Left kidney (tissue), 2 donors: ENCODE data around the gene XYLB. TPM values are rescaled to one million over a fixed set of nuclear protein-coding genes. Genes with fewer than 3 reads are reported as not detected.
"Not testable (repeated sequence)": the region's sequence is repeated elsewhere in the genome, so short reads cannot be mapped to it uniquely, and the experiment has no call there.

ENCODE experiments used
- DNase-seq: peaks from one replicate; pipeline ENCODE4 v3.0.0-alpha.2; 2013
- polyA plus RNA-seq: library from polyadenylated mRNA; unstranded; fragments of 120-200 nt; gene quantifications from one replicate; pipeline ENCODE4 v1.2.1, GENCODE V29; 2013; ENCODE audit not compliant: insufficient read length

XYLB gene
- polyA plus RNA-seq, 1 donor: 16.1 TPM

- DNase-seq: not testable (repeated sequence)
Measured at GRCh38 chr3:38320638-38321037, 25.9 kb upstream of the XYLB start.

- DNase-seq: no peak
Measured at GRCh38 chr3:38323060-38323459, 23.5 kb upstream of the XYLB start.

GRCh38 chr3:38325256-38325655, 21.3 kb upstream of the XYLB start:
- DNase-seq: no peak

GRCh38 chr3:38327335-38328009, 19.1 kb upstream of the XYLB start:
- no peak for DNase-seq

- no peak for DNase-seq
Measured at GRCh38 chr3:38331257-38332022, 15.1 kb upstream of the XYLB start.

GRCh38 chr3:38332201-38332600, 14.4 kb upstream of the XYLB start:
- DNase-seq: no peak

- no peak for DNase-seq
Measured at GRCh38 chr3:38334142-38335055, 12.2 kb upstream of the XYLB start.

GRCh38 chr3:38335263-38335662, 11.3 kb upstream of the XYLB start:
- no peak for DNase-seq

GRCh38 chr3:38337703-38338102, 8.9 kb upstream of the XYLB start:
- no peak for DNase-seq

GRCh38 chr3:38343797-38344594, 2.6 kb upstream of the XYLB start:
- DNase-seq: no peak

- DNase-seq: no peak
Measured at GRCh38 chr3:38345879-38346586, 552 bp upstream of the XYLB start.

GRCh38 chr3:38347421-38348200, 1.0 kb downstream of the XYLB start:
- no peak for DNase-seq

- DNase-seq: no peak
Measured at GRCh38 chr3:38348903-38349302, 2.3 kb downstream of the XYLB start.

- no peak for DNase-seq
Measured at GRCh38 chr3:38349684-38350359, 3.2 kb downstream of the XYLB start.

- no peak for DNase-seq
Measured at GRCh38 chr3:38353151-38353550, 6.6 kb downstream of the XYLB start.

GRCh38 chr3:38354588-38355330, 8.2 kb downstream of the XYLB start:
- no peak for DNase-seq

GRCh38 chr3:38359038-38359437, 12.5 kb downstream of the XYLB start:
- no peak for DNase-seq

GRCh38 chr3:38360345-38360744, 13.8 kb downstream of the XYLB start:
- no peak for DNase-seq

GRCh38 chr3:38361496-38361895, 14.9 kb downstream of the XYLB start:
- DNase-seq: no peak
